CD14-positive monocyte (primary cell): ENCODE data around the gene TEX54. TPM values are rescaled to one million over a fixed set of nuclear protein-coding genes. Genes with fewer than 3 reads are reported as not detected.
"Not testable (repeated sequence)": the region's sequence is repeated elsewhere in the genome, so short reads cannot be mapped to it uniquely, and the experiment has no call there.

Experiments used
- DNase-seq, 3 donors: peaks; one replicate each; pipeline ENCODE4 v3.0.0-alpha.2; 2011 to 2022
- H2AFZ ChIP-seq: 2 replicates; pipeline ENCODE4 v1.6.0; 2012; ENCODE audit warnings: mild to moderate bottlenecking, low read depth, low read length, inconsistent platforms; ENCODE audit not compliant: insufficient read depth, poor library complexity, severe bottlenecking
- H3K27ac ChIP-seq, 2 donors: 1 replicate in 1 of 2; 2 replicates in 1 of 2; pipeline ENCODE4 v1.5.1; 2012 to 2013; ENCODE audit warnings: low read length in 2 of 2, control low read depth in 1 of 2, inconsistent platforms in 1 of 2, low read depth in 1 of 2, mild to moderate bottlenecking in 1 of 2
- H3K27me3 ChIP-seq, 2 donors: one replicate each; pipeline versions ENCODE4 v1.6.0 to v1.6.1; 2011 to 2013; ENCODE audit warnings: low read length in 2 of 2; ENCODE audit not compliant: control insufficient read depth in 2 of 2, insufficient read depth in 2 of 2
- H3K36me3 ChIP-seq, 2 donors: replicated peaks in 1 of 2; 1 replicate in 1 of 2; 2 replicates in 1 of 2; pipeline versions ENCODE4 v1.5.1 to v1.6.1; 2012 to 2013; ENCODE audit warnings: low read length in 2 of 2, control low read depth in 1 of 2, inconsistent platforms in 1 of 2, mild to moderate bottlenecking in 1 of 2; ENCODE audit not compliant: insufficient read depth in 2 of 2, control insufficient read depth in 1 of 2
- H3K4me1 ChIP-seq, 2 donors: 1 replicate in 1 of 2; 2 replicates in 1 of 2; pipeline versions ENCODE4 v1.5.1 to v1.6.1; 2012 to 2013; ENCODE audit warnings: low read length in 2 of 2, control low read depth in 1 of 2, inconsistent platforms in 1 of 2, mild to moderate bottlenecking in 1 of 2, moderate library complexity in 1 of 2; ENCODE audit not compliant: insufficient read depth in 2 of 2, control insufficient read depth in 1 of 2
- H3K4me2 ChIP-seq: replicated peaks from 2 replicates; pipeline ENCODE3; 2012; ENCODE audit warnings: low read length, moderate library complexity, mild to moderate bottlenecking; ENCODE audit not compliant: poor library complexity, severe bottlenecking; ENCODE audit errors: extremely low read depth
- H3K4me3 ChIP-seq, 3 experiments: fragments of 200-600 bp in 1 of 3; sonication (generic) in 1 of 3; replicated peaks in 1 of 3; 1 replicate in 2 of 3; 2 replicates in 1 of 3; pipeline ENCODE4 v1.5.1; 2011 to 2013; ENCODE audit warnings: low read length in 3 of 3, mild to moderate bottlenecking in 3 of 3, control low read depth in 2 of 3, low read depth in 2 of 3, inconsistent platforms in 1 of 3, moderate library complexity in 1 of 3
- H3K79me2 ChIP-seq: 2 replicates; pipeline ENCODE4 v1.6.0; 2012; ENCODE audit warnings: mild to moderate bottlenecking, control low read depth, inconsistent platforms, low read length, moderate library complexity; ENCODE audit not compliant: insufficient read depth
- H3K9ac ChIP-seq: 2 replicates; pipeline ENCODE4 v1.6.0; 2017; ENCODE audit warnings: low read length, mild to moderate bottlenecking; ENCODE audit not compliant: insufficient read depth, poor library complexity, severe bottlenecking
- H3K9me3 ChIP-seq, 2 donors: replicated peaks in 1 of 2; 1 replicate in 1 of 2; 2 replicates in 1 of 2; pipeline versions ENCODE4 v1.5.1 to v1.6.1; 2012 to 2013; ENCODE audit warnings: low read length in 2 of 2, control low read depth in 1 of 2; ENCODE audit not compliant: control insufficient read depth in 1 of 2, insufficient read depth in 1 of 2
- H4K20me1 ChIP-seq: 2 replicates; pipeline ENCODE4 v1.6.0; 2012; ENCODE audit warnings: mild to moderate bottlenecking, low read length, control low read depth, moderate library complexity; ENCODE audit not compliant: insufficient read depth
- H3K27ac Mint-ChIP-seq, 7 donors: one replicate each; pipeline ENCODE4 v1.8.0; 2020; ENCODE audit warnings: mild to moderate bottlenecking in 7 of 7, mixed read lengths in 7 of 7, moderate library complexity in 6 of 7, inconsistent platforms in 2 of 7
- H3K27me3 Mint-ChIP-seq, 3 donors: one replicate each; pipeline ENCODE4 v1.8.0; 2021 to 2022; ENCODE audit warnings: low read depth in 3 of 3, mild to moderate bottlenecking in 3 of 3, mixed read lengths in 3 of 3, moderate library complexity in 3 of 3, inconsistent platforms in 1 of 3
- H3K36me3 Mint-ChIP-seq, 2 donors: one replicate each; pipeline ENCODE4 v1.8.0; 2020; ENCODE audit warnings: mixed read lengths in 2 of 2, inconsistent platforms in 1 of 2, mild to moderate bottlenecking in 1 of 2
- H3K4me1 Mint-ChIP-seq: one replicate; pipeline ENCODE4 v1.8.0; 2020; ENCODE audit warnings: mild to moderate bottlenecking, mixed read lengths
- H3K4me3 Mint-ChIP-seq, 2 donors: one replicate each; pipeline ENCODE4 v1.8.0; 2020; ENCODE audit warnings: mild to moderate bottlenecking in 2 of 2, mixed read lengths in 2 of 2, moderate library complexity in 1 of 2
- H3K9me3 Mint-ChIP-seq, 7 donors: one replicate each; pipeline ENCODE4 v1.8.0; 2020 to 2022; ENCODE audit warnings: mixed read lengths in 7 of 7, mild to moderate bottlenecking in 6 of 7, moderate library complexity in 6 of 7, inconsistent platforms in 2 of 7
- CTCF ChIP-seq: fragments of 200-600 bp; IDR thresholded peaks from one replicate; pipeline ENCODE4 v1.8.0; 2022; ENCODE audit warnings: antibody characterized with exemption, mild to moderate bottlenecking
- WGBS: methylation state at CpG from one replicate; pipeline ENCODE4 v1.1.5; 2013; ENCODE audit warnings: missing lambda C conversion rate; ENCODE audit not compliant: insufficient coverage; 5-methylcytosine and 5-hydroxymethylcytosine counted together
- intact Hi-C, 2 donors: fragments of 100-400 bp; cut with micrococcal nuclease; formaldehyde crosslinking; loops; one replicate each; pipeline versions ENCODE4 v1.15.0 to v1.15.1; 2023
- polyA plus RNA-seq, 3 donors: library from polyadenylated mRNA; depleted of rRNA in 1 of 3; unstranded in 2 of 3; stranded (reverse) in 1 of 3; fragments of 300-500 nt in 2 of 3; fragments of >200 nt in 1 of 3; fragmentation: Illumina TruSeq in 2 of 3; gene quantifications; 1 replicate in 2 of 3; 2 replicates in 1 of 3; pipeline ENCODE4 v1.2.3, GENCODE V29; 2012 to 2021

TEX54 gene
- polyA plus RNA-seq, 3 donors = 0.74 TPM; not detected in 2

GRCh38 chr11:62831520-62832335 lies 913 bp downstream of the TEX54 start, which contains the start of gene STX5:
Gene STX5 (minus strand): TSS chr11:62832051. CDS start chr11:62831243, 808 bp downstream.
- no peaks in the 10 kb centered on the region for H3K9me3 Mint-ChIP-seq
- H4K20me1 ChIP-seq = peaks cover 21% of the 10 kb centered on the region
- peak within 1 kb of the TSS; percentile 97 to 98 for H3K4me3 Mint-ChIP-seq
- H3K4me1 Mint-ChIP-seq = peaks cover 32% of the 10 kb centered on the region
- H3K27ac ChIP-seq = peak within 1 kb of the TSS; percentile 84 to 86
- H3K79me2 ChIP-seq = peaks cover 94% of the 10 kb centered on the region
- H3K36me3 ChIP-seq = peaks cover 25 to 46% of the 10 kb centered on the region in 2 donors
- WGBS = under 1% methylated on average over 58 of the region's 65 CpGs
- peak within 1 kb of the TSS; percentile 69 to 96 (median 88) for H3K4me3 ChIP-seq
- peaks cover 46 to 55% of the 10 kb centered on the region in 2 donors for H3K36me3 Mint-ChIP-seq
- no peaks in the 10 kb centered on the region for H3K27me3 ChIP-seq
- no peaks in the 10 kb centered on the region for H3K9me3 ChIP-seq
- H3K27me3 Mint-ChIP-seq = no peaks in the 10 kb centered on the region
- DNase-seq = peak; percentile 97 to 99 (median 98)
- H3K27ac Mint-ChIP-seq = peak within 1 kb of the TSS; percentile 99 to 100 (median 99)
- peak within 1 kb of the TSS; percentile 68 for H2AFZ ChIP-seq
- peak within 1 kb of the TSS; percentile 90 for H3K9ac ChIP-seq
- intact Hi-C loops = loop anchor here (2.0 to 5.0 kb wide), 3 partner anchors 27 to 45 kb away; partner anchors contain the start of genes TMEM179B (in 2 of the 2) and NXF1 (in 1 of the 2)
- H3K4me1 ChIP-seq = peaks cover 24 to 31% of the 10 kb centered on the region in 2 donors
- peak within 1 kb of the TSS; percentile 96 for H3K4me2 ChIP-seq
- TF ChIP-seq CTCF = no peak

- Mint-ChIP-seq H3K27ac (peak overlapping the region; percentile 99 to 100 (median 99)), H3K36me3 (peaks cover 42 to 58% of the 10 kb centered on the region in 2 donors), H3K9me3 (no peaks in the 10 kb centered on the region), H3K4me1 (peaks cover 32% of the 10 kb centered on the region), H3K27me3 (no peaks in the 10 kb centered on the region), H3K4me3 (peak overlapping the region; percentile 97 to 98)
- H4K20me1 ChIP-seq = peaks cover 21% of the 10 kb centered on the region
- H3K4me2 ChIP-seq = peak overlapping the region; percentile 96
- H3K9ac ChIP-seq = peak overlapping the region; percentile 90
- H3K4me1 ChIP-seq = peaks cover 24 to 31% of the 10 kb centered on the region in 2 donors
- TF ChIP-seq CTCF = no peak
- peak in 1 of 3 donors; percentile 41 for DNase-seq
- H3K27ac ChIP-seq = peak overlapping the region; percentile 84 to 86
- H3K36me3 ChIP-seq = peaks cover 27 to 43% of the 10 kb centered on the region in 2 donors
- H3K27me3 ChIP-seq = no peaks in the 10 kb centered on the region
- peak overlapping the region; percentile 68 for H2AFZ ChIP-seq
- intact Hi-C loops = loop anchor here (2.0 to 5.0 kb wide), 2 partner anchors 44 kb away; partner anchors contain the start of gene TMEM179B (in 2 of the 2)
- peaks cover 89% of the 10 kb centered on the region for H3K79me2 ChIP-seq
- H3K9me3 ChIP-seq = no peaks in the 10 kb centered on the region
- WGBS = 0% methylated on average over 19 of the region's 33 CpGs
- peak overlapping the region; percentile 69 to 96 (median 88) for H3K4me3 ChIP-seq
Observed at GRCh38 chr11:62830904-62831519, 1.6 kb downstream of the TEX54 start.

GRCh38 chr11:62828130-62828529 lies 4.5 kb downstream of the TEX54 start:
- Histone ChIP-seq H3K27ac (peak overlapping the region in 1 of 2 donors; percentile 4), H3K36me3 (peaks cover 47% of the 10 kb centered on the region in 2 donors), H3K4me1 (peaks cover 20 to 24% of the 10 kb centered on the region in 2 donors), H3K79me2 (peaks cover 71% of the 10 kb centered on the region), H4K20me1 (peaks cover 21% of the 10 kb centered on the region)
- H2AFZ ChIP-seq, intact Hi-C loops, DNase-seq, H3K4me3 ChIP-seq, H3K9me3 Mint-ChIP-seq, H3K9me3 ChIP-seq, H3K9ac ChIP-seq, H3K4me2 ChIP-seq, H3K27me3 Mint-ChIP-seq, H3K4me3 Mint-ChIP-seq, H3K27me3 ChIP-seq: not testable (repeated sequence)
- 89% methylated on average over 6 of the region's 8 CpGs for WGBS
- peaks cover 48 to 61% of the 10 kb centered on the region in 2 donors for H3K36me3 Mint-ChIP-seq
- H3K27ac Mint-ChIP-seq = peak overlapping the region in 1 of 7 donors; percentile 31
- H3K4me1 Mint-ChIP-seq = peaks cover 20% of the 10 kb centered on the region
